Glutamatergic neuron (in vitro differentiated cells): ENCODE measurements around the gene SETDB1. TPM values are rescaled to one million over a fixed set of nuclear protein-coding genes. Genes with fewer than 3 reads are reported as not detected.

Source experiments
- DNase-seq: peaks from one replicate; pipeline ENCODE4 v3.0.0; 2022
- H3K27ac Mint-ChIP-seq: one replicate; pipeline ENCODE4 v1.8.0; 2020; ENCODE audit warnings: mild to moderate bottlenecking, mixed read lengths, inconsistent platforms; ENCODE audit not compliant: unreplicated experiment
- H3K27me3 Mint-ChIP-seq: one replicate; pipeline ENCODE4 v1.8.0; 2020; ENCODE audit warnings: mild to moderate bottlenecking, moderate library complexity, mixed read lengths, inconsistent platforms; ENCODE audit not compliant: unreplicated experiment
- H3K36me3 Mint-ChIP-seq: one replicate; pipeline ENCODE4 v1.8.0; 2020; ENCODE audit warnings: mild to moderate bottlenecking, mixed read lengths, inconsistent platforms; ENCODE audit not compliant: unreplicated experiment
- H3K4me1 Mint-ChIP-seq: one replicate; pipeline ENCODE4 v1.8.0; 2020; ENCODE audit warnings: mild to moderate bottlenecking, low read depth, mixed read lengths, inconsistent platforms; ENCODE audit not compliant: unreplicated experiment
- H3K4me3 Mint-ChIP-seq: one replicate; pipeline ENCODE4 v1.8.0; 2020; ENCODE audit warnings: mild to moderate bottlenecking, mixed read lengths, inconsistent platforms; ENCODE audit not compliant: unreplicated experiment
- H3K9me3 Mint-ChIP-seq: one replicate; pipeline ENCODE4 v1.8.0; 2020; ENCODE audit warnings: mild to moderate bottlenecking, moderate library complexity, mixed read lengths, inconsistent platforms; ENCODE audit not compliant: unreplicated experiment
- CTCF ChIP-seq: fragments of 200-600 bp; sonication (generic); IDR thresholded peaks from one replicate; pipeline ENCODE4 v1.5.0; 2021; ENCODE audit not compliant: partially characterized antibody, unreplicated experiment
- total RNA-seq: library from RNA; stranded (reverse); fragmentation: NEBNext Ultra II Directional; extraction: Animal tissue kit (Norgen Biotek cat#: 25700); gene quantifications from one replicate; pipeline ENCODE4 v1.2.1, GENCODE V29; 2021; ENCODE audit not compliant: unreplicated experiment

Gene SETDB1
- total RNA-seq, 1 donor from 2014 or later = 57.0 TPM

GRCh38 chr1:151002051-151002450, 75.9 kb downstream of the SETDB1 start:
- no peak overlapping the region for H3K27ac Mint-ChIP-seq
- no peak for DNase-seq
- H3K4me1 Mint-ChIP-seq = peaks cover 18% of the 10 kb centered on the region
- H3K9me3 Mint-ChIP-seq = peaks cover 5% of the 10 kb centered on the region
- peaks cover 6% of the 10 kb centered on the region for H3K27me3 Mint-ChIP-seq
- H3K4me3 Mint-ChIP-seq = no peak overlapping the region
- peaks cover 5% of the 10 kb centered on the region for H3K36me3 Mint-ChIP-seq
- TF ChIP-seq CTCF = no peak

- DNase-seq = no peak
- TF ChIP-seq CTCF = no peak
- H3K36me3 Mint-ChIP-seq = peaks cover 5% of the 10 kb centered on the region
- no peak overlapping the region for H3K27ac Mint-ChIP-seq
- peaks cover 23% of the 10 kb centered on the region for H3K4me1 Mint-ChIP-seq
- H3K27me3 Mint-ChIP-seq = peaks cover 6% of the 10 kb centered on the region
- peak overlapping the region; percentile 49 for H3K4me3 Mint-ChIP-seq
- peaks cover 9% of the 10 kb centered on the region for H3K9me3 Mint-ChIP-seq
Measured at GRCh38 chr1:151002611-151003010, 76.4 kb downstream of the SETDB1 start.

GRCh38 chr1:151003180-151003579, 77.0 kb downstream of the SETDB1 start:
- DNase-seq = no peak

GRCh38 chr1:151005729-151006319, 79.7 kb downstream of the SETDB1 start:
- H3K9me3 Mint-ChIP-seq = peaks cover 9% of the 10 kb centered on the region
- H3K27ac Mint-ChIP-seq = peak overlapping the region; percentile 99
- H3K27me3 Mint-ChIP-seq = peaks cover 10% of the 10 kb centered on the region
- peak overlapping the region; percentile 99 for H3K4me3 Mint-ChIP-seq
- DNase-seq = no peak
- H3K36me3 Mint-ChIP-seq = peaks cover 5% of the 10 kb centered on the region
- peaks cover 32% of the 10 kb centered on the region for H3K4me1 Mint-ChIP-seq
- TF ChIP-seq CTCF = no peak

More at GRCh38 chr1:151003180-151003579, 77.0 kb downstream of the SETDB1 start:
- Mint-ChIP-seq H3K4me1 (peaks cover 27% of the 10 kb centered on the region), H3K9me3 (peaks cover 9% of the 10 kb centered on the region), H3K36me3 (peaks cover 5% of the 10 kb centered on the region), H3K27ac (no peak overlapping the region), H3K4me3 (no peak overlapping the region), H3K27me3 (peaks cover 8% of the 10 kb centered on the region)
- TF ChIP-seq CTCF = no peak

- Mint-ChIP-seq H3K36me3 (peaks cover 5% of the 10 kb centered on the region), H3K27me3 (peaks cover 10% of the 10 kb centered on the region), H3K4me3 (peak within 1 kb of the TSS; percentile 99), H3K4me1 (peaks cover 32% of the 10 kb centered on the region), H3K9me3 (peaks cover 9% of the 10 kb centered on the region), H3K27ac (peak within 1 kb of the TSS; percentile 99)
- TF ChIP-seq CTCF = no peak
- peak; percentile 64 for DNase-seq
Measured at GRCh38 chr1:151006327-151007052, 80.3 kb downstream of the SETDB1 start, which contains the start of gene MINDY1. MINDY1 (minus strand) TSS chr1:151006902; CDS start chr1:151002617, 4,285 bp downstream.
